ENCODE results near the gene STPG3. TPM values are rescaled to one million over a fixed set of nuclear protein-coding genes. Genes with fewer than 3 reads are reported as not detected.
A peak's percentile ranks its signal among the peaks of the same experiment; 100 is the strongest.

The STPG3 gene
- total and polyA plus RNA-seq, 9 of the 15 experiments (the other 6 are each of a cell fraction or from before 2014, with no cell fraction given): not detected

DNA sequence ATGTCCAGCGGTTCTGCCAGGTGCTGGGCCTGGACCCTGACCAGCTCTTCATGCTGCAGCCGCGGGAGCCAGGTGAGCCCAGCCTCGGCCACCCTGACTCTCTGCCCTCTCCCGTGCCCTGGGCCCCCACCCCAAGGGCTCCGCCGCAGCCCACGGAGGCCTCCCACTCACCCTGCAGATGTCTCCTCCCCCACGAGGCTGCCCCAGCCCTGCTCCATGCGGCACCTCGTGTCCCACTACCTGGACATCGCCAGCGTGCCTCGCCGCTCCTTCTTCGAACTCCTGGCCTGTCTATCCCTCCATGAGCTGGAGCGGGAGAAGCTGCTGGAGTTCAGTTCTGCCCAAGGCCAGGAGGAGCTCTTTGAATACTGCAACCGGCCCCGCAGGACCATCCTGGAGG, 36.5 kb upstream of the STPG3 start:
- H3K79me2 ChIP-seq (ENCODE audit: control insufficient read depth, insufficient read depth, low read length): peaks cover 18% of the 10 kb centered on the region; the same call in 2 of the 3 replicates
- in situ Hi-C loops (cut with MboI) (no loop called here), intact Hi-C loops (cut with micrococcal nuclease) (no loop called here)
- no TSS peak for BruUV-seq (replicated peaks)
- H3K9me1 ChIP-seq (ENCODE audit: control insufficient read depth, insufficient read depth, low read length): no peaks in the 10 kb centered on the region
- TF ChIP-seq TRIM28 (IDR thresholded peaks at IDR 0.05): no peak
- 0 out of 2 replicates have a peak, but pooled peaks have one; percentile 21 for TF ChIP-seq SP1 (CRISPR knock-in tag; IDR thresholded peaks at IDR 0.05)
- no peak overlapping the region; a peak in 1 of 4 replicates for H3K9ac ChIP-seq (ENCODE audit: insufficient read depth in 1 of 2, low read depth in 2 of 2, low read length in 2 of 2)
- H3K4me3 ChIP-seq: no peak overlapping the region
- H3K36me3 ChIP-seq (ENCODE audit: control insufficient read depth, insufficient read depth, low read length): peaks cover 43% of the 10 kb centered on the region; the same call in 2 of the 3 replicates
- no peak overlapping the region for H2AFZ ChIP-seq (ENCODE audit: low read depth, low read length)
- H3K4me2 ChIP-seq (ENCODE audit: insufficient read depth, low read length): no peak overlapping the region
- CTCF ChIA-PET (ENCODE audit: low intra/inter-chr PET ratio): no interaction called here
- H4K20me1 ChIP-seq (replicated peaks; ENCODE audit: control insufficient read depth, insufficient read depth, low read length): peaks cover 3% of the 10 kb centered on the region; the same call in 1 of the 2 replicates
- H3K4me1 ChIP-seq (replicated peaks in 1 of 2; ENCODE audit: control insufficient read depth in 2 of 2, insufficient read depth in 2 of 2, low read length in 2 of 2): peaks cover 25 to 73% of the 10 kb centered on the region in 2 experiments
- POLR2A ChIA-PET: interaction anchor here (0.7 to 1.2 kb wide), 3 partner anchors 26 to 31 kb away, joined by 3 to 4 read pairs (median 3); partner anchors contain the start of gene TUBB4B
- no peak overlapping the region for H3K27ac ChIP-seq (ENCODE audit: extremely low read depth, low read depth, low read length)
- FAIRE-seq: no peak
- 84% methylated on average over 18 of the region's 19 CpGs for WGBS (ENCODE audit: insufficient coverage, low coverage, missing lambda C conversion rate)
- no peaks in the 10 kb centered on the region for H3K9me3 ChIP-seq (replicated peaks; ENCODE audit: control insufficient read depth, insufficient read depth, low read depth, low read length)
- no peak for ATAC-seq
- no peaks in the 10 kb centered on the region for H3K27me3 ChIP-seq (ENCODE audit: control insufficient read depth in 2 of 2, insufficient read depth in 2 of 2, low read length in 2 of 2)
- DNase-seq (ENCODE audit: extremely low read depth in 1 of 4, low spot score in 3 of 4): no peak

DNA sequence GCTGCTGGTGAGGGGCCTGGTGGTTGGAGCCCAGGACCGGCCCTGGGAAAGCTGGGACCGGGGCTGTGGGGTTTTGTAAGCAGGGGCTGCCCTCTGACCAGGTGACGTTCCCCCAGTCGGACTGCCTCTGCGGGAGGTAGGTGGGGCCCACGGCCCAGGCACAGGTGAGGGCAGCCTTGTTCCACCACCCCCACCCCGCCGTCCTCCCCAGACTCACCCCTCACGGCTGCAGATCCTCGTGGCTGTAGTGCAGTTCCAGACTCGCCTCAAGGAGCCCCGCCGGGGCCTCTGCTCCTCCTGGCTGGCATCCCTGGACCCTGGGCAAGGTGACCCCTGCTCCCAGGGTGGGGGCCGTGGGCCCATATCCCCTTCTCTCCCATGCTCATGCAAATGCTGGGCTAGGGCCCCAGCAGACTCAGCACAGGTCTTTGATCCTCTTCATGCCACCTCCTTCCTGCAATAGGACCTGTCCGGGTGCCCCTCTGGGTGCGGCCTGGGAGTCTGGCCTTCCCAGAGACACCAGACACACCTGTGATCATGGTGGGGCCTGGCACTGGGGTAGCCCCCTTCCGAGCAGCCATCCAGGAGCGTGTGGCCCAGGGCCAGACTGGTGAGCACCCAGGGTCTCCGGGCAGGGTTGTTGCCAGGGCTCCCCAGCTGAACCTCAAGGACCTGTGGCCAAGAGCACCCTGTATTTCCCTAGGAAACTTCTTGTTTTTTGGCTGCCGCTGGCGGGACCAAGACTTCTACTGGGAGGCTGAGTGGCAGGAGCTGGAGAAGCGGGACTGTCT, 35.7 kb upstream of the STPG3 start:
- Histone ChIP-seq H3K27ac (ENCODE audit: extremely low read depth, low read depth, low read length) (no peak overlapping the region), H3K27me3 (ENCODE audit: control insufficient read depth in 2 of 2, insufficient read depth in 2 of 2, low read length in 2 of 2) (no peaks in the 10 kb centered on the region), H3K4me3 (no peak overlapping the region), H4K20me1 (replicated peaks; ENCODE audit: control insufficient read depth, insufficient read depth, low read length) (peaks cover 3% of the 10 kb centered on the region; the same call in 1 of the 2 replicates), H3K36me3 (ENCODE audit: control insufficient read depth, insufficient read depth, low read length) (peaks cover 39% of the 10 kb centered on the region; the same call in 2 of the 3 replicates), H3K9ac (ENCODE audit: insufficient read depth in 1 of 2, low read depth in 2 of 2, low read length in 2 of 2) (peak overlapping the region in 1 of 2 experiments; percentile 92; a peak in 1 of 4 replicates), H2AFZ (ENCODE audit: low read depth, low read length) (no peak overlapping the region), H3K4me2 (ENCODE audit: insufficient read depth, low read length) (no peak overlapping the region), H3K4me1 (replicated peaks in 1 of 2; ENCODE audit: control insufficient read depth in 2 of 2, insufficient read depth in 2 of 2, low read length in 2 of 2) (peaks cover 27 to 81% of the 10 kb centered on the region in 2 experiments), H3K9me1 (ENCODE audit: control insufficient read depth, insufficient read depth, low read length) (no peaks in the 10 kb centered on the region), H3K9me3 (replicated peaks; ENCODE audit: control insufficient read depth, insufficient read depth, low read depth, low read length) (no peaks in the 10 kb centered on the region), H3K79me2 (ENCODE audit: control insufficient read depth, insufficient read depth, low read length) (peaks cover 18% of the 10 kb centered on the region; the same call in 2 of the 3 replicates)
- ChIA-PET CTCF (ENCODE audit: low intra/inter-chr PET ratio) (no interaction called here), POLR2A (interaction anchor here (0.7 to 1.2 kb wide), 4 partner anchors 9 to 27 kb away, joined by 3 to 5 read pairs (median 4); partner anchors contain the start of gene TUBB4B)
- no peak for TF ChIP-seq XRCC3 (IDR thresholded peaks at IDR 0.05)
- no TSS peak for BruUV-seq (replicated peaks)
- DNase-seq (ENCODE audit: extremely low read depth in 1 of 4, low spot score in 3 of 4) (no peak), ATAC-seq (no peak), FAIRE-seq (no peak)
- in situ Hi-C loops (cut with MboI): no loop called here
- 89% methylated on average over 18 of the region's 22 CpGs for whole genome bisulfite sequencing (ENCODE audit: insufficient coverage, low coverage, missing lambda C conversion rate)
- intact Hi-C loops (cut with micrococcal nuclease): no loop called here
